Measurements from ENCODE around the gene GRIN3A. TPM values are rescaled to one million over a fixed set of nuclear protein-coding genes. Genes with fewer than 3 reads are reported as not detected.

The GRIN3A gene
- total and polyA plus RNA-seq, 8 donors, result 0.13 to 2.4 (median 1.4) TPM; not detected in 1

DNA sequence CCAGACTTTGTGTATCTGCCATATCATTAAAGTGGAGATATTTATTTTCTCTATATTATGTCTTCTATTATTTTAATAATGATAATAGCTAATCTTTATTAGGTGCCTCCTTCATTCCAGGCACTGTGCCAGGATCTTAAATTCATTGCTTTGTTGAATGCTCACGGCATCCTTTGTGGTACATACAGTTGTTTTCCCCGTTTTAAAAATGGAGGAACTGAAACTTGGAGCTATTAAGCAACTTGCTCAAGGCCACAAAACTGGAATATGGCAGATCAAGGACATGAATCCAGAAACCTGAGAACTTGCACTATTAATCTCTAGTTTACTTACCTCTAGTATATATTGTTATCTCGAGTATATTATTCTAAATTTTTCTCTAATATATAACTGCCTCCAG lies 102.2 kb downstream of the GRIN3A start:
- Histone ChIP-seq H3K4me3 (no peak overlapping the region), H3K27ac (no peak overlapping the region), H3K36me3 (no peaks in the 10 kb centered on the region), H3K4me1 (no peaks in the 10 kb centered on the region), H3K9me3 (no peaks in the 10 kb centered on the region), H3K27me3 (no peaks in the 10 kb centered on the region)
- no peak for DNase-seq
- TF ChIP-seq, protein P1, sequence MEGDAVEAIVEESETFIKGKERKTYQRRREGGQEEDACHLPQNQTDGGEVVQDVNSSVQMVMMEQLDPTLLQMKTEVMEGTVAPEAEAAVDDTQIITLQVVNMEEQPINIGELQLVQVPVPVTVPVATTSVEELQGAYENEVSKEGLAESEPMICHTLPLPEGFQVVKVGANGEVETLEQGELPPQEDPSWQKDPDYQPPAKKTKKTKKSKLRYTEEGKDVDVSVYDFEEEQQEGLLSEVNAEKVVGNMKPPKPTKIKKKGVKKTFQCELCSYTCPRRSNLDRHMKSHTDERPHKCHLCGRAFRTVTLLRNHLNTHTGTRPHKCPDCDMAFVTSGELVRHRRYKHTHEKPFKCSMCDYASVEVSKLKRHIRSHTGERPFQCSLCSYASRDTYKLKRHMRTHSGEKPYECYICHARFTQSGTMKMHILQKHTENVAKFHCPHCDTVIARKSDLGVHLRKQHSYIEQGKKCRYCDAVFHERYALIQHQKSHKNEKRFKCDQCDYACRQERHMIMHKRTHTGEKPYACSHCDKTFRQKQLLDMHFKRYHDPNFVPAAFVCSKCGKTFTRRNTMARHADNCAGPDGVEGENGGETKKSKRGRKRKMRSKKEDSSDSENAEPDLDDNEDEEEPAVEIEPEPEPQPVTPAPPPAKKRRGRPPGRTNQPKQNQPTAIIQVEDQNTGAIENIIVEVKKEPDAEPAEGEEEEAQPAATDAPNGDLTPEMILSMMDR (IDR thresholded peaks at IDR 0.05), result no peak
- no peak for ATAC-seq
- intact Hi-C loops (cut with DNase I), result no loop called here

DNA sequence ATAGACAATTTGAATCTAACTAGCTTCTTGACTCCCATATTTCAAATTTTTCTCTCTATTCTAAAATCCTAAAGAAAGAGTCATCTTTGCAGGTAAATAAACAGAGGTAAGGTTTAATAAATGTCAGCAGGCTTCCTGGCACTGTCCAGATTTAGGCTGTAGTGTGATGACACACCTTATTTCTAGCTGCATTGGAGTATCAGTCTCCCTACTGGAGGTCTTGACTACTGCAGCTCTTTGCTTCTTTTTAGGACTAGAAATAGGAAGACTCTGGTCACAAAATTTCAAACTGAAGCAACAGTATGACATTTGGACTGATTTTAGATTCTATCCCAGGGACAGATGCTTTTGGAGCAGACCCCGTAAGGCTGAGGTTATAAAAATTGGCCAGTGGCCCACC lies 103.0 kb downstream of the GRIN3A start:
- DNase-seq, result no peak
- Histone ChIP-seq H3K36me3 (no peaks in the 10 kb centered on the region), H3K27me3 (no peaks in the 10 kb centered on the region), H3K9me3 (no peaks in the 10 kb centered on the region), H3K4me1 (no peaks in the 10 kb centered on the region), H3K4me3 (no peak overlapping the region), H3K27ac (no peak overlapping the region)
- intact Hi-C loops (cut with DNase I), result no loop called here
- ATAC-seq, result no peak
- TF ChIP-seq, protein P1 (IDR thresholded peaks at IDR 0.05), result no peak

- Histone ChIP-seq H3K4me3 (no peak overlapping the region), H3K4me1 (no peaks in the 10 kb centered on the region), H3K27me3 (no peaks in the 10 kb centered on the region), H3K27ac (no peak overlapping the region), H3K9me3 (no peaks in the 10 kb centered on the region), H3K36me3 (no peaks in the 10 kb centered on the region)
- TF ChIP-seq, protein P1 (IDR thresholded peaks at IDR 0.05), result no peak
- intact Hi-C loops (cut with DNase I), result no loop called here
- DNase-seq, result no peak
- ATAC-seq, result no peak
These were observed 103.6 kb downstream of the GRIN3A start for GRCh38 chr9:101634741-101635409.

DNA sequence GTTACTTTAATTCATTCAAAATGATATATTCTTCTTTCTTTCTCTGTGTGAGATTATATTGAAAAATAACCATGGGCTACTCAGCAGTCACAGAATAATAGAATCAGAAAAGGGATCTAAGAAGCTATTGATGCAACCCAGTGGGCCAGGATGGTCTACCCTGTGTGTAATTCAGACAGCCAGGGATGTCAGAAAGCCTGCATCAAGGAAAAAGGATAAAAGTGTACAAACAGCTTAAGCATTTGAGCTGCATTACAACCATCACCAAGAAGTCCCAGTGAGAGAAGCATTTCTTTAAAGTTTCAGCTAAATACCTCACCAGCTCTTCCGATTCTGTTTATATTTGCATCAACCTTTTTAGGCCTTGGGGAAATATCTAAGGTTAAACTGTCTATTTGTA lies 105.8 kb downstream of the GRIN3A start:
- TF ChIP-seq, protein P1 (IDR thresholded peaks at IDR 0.05), result no peak
- DNase-seq, result no peak
- intact Hi-C loops (cut with DNase I), result no loop called here

GRCh38 chr9:101631892-101632291 lies 106.6 kb downstream of the GRIN3A start:
- H3K27ac ChIP-seq, result no peak overlapping the region
- TF ChIP-seq, protein P1 (IDR thresholded peaks at IDR 0.05), result no peak
- ATAC-seq, result no peak
- no peaks in the 10 kb centered on the region for H3K4me1 ChIP-seq
- no peaks in the 10 kb centered on the region for H3K36me3 ChIP-seq
- H3K4me3 ChIP-seq, result no peak overlapping the region
- intact Hi-C loops (cut with DNase I), result no loop called here
- DNase-seq, result no peak
- H3K27me3 ChIP-seq, result no peaks in the 10 kb centered on the region
- no peaks in the 10 kb centered on the region for H3K9me3 ChIP-seq

More for the DNA sequence above, 105.8 kb downstream of the GRIN3A start:
- ATAC-seq, result no peak
- Histone ChIP-seq H3K4me3 (no peak overlapping the region), H3K4me1 (no peaks in the 10 kb centered on the region), H3K9me3 (no peaks in the 10 kb centered on the region), H3K27ac (no peak overlapping the region), H3K36me3 (no peaks in the 10 kb centered on the region), H3K27me3 (no peaks in the 10 kb centered on the region)
